ENCODE measurements around the gene WNK1.
"Not testable (repeated sequence)": the region's sequence is repeated elsewhere in the genome, so short reads cannot be mapped to it uniquely, and the experiment has no call there.

WNK1 gene

DNA sequence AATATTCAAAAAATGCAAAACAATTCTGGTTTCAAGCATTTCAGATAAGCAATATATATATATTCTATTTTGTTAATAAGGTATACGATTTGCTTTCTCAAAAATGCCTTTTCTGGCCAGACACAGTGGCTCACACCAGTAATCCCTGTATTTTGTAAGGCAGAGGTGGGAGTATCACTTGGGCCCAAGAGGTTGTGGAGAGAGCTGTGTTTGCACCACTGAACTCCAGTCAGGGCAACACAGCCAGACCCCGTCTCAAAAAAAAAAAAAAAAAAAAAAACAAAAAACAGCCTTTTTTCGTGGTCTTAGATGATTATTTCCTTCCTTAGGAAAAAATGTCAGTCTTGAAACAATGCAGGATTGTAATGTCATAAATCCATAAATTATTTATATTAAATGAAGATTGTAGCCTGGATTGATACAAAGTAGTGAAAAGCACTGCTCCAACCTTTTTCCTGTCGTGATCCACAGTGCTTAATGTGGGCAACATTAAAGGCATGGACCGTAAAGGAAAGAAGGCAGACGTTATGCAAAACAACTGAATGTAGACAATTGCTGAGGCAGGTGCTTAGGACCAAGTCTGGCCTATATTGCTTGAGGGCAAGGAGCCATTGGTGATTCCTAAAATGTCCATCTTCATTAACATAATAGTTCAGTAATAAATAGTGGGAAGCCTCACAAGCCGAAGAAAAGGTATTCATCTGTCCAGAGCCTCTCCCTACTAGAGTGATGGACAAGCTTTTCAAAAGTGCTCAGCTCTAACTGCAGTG is 160.3 kb downstream of the WNK1 start:
- DNase-seq, result no peak

DNA sequence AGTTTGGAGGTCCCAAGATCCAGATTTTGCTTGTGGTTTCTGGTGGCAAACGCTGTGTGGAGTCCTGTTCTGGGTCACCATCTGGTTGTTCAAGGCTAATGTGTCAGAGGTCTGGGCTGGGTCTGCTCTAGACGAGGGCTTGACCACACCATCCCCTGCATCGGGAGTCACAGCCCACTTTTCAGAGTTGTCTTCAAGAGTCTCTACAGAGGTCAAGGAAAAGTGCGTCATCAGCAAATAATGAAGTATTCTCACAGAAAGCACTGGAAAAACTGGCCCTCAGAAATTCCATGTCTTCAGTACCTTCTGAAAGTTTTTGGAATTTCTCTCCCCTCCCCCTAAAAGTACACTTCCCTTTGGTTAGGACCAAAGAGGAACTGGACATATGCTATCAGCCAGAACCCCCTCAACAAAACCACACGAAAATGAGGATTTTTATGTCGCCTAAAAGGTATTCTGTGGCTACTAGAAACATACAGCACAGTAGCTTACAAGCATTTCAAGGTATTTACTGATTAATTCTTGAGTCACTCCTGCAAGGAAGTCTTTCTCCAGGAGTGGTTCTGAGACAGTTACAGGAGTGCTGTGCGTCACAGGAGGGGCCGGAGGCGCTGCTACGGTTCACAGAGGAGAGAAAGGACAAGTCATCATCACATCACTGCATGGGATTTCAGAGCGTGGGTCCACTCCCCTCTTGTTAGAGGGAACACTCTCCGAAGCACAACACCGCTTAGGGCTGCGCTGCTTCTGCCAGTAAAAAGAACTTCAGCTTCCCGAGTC is 161.7 kb downstream of the WNK1 start:
- DNase-seq, result no peak

DNA sequence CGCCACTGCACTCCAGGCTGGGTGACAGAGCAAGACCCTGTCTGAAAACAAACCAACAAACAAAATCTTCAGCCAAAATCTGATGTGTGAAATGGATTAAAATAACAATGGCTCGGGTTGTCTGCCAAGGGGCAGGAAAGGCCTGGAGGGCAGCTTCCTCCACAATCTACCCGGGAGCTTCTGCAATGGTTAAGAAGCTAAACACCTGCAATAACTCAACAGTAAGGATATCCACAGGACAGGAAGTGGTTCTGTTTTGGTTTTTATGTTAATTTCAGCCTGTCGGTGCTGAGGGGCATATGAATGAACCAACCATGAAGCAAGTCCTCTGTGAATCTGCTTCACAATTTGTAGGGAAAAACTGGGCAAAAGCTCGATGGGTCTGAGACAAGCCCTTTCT is 162.7 kb downstream of the WNK1 start:
- peak in 1 of 5 experiments; percentile 34 for DNase-seq

DNA sequence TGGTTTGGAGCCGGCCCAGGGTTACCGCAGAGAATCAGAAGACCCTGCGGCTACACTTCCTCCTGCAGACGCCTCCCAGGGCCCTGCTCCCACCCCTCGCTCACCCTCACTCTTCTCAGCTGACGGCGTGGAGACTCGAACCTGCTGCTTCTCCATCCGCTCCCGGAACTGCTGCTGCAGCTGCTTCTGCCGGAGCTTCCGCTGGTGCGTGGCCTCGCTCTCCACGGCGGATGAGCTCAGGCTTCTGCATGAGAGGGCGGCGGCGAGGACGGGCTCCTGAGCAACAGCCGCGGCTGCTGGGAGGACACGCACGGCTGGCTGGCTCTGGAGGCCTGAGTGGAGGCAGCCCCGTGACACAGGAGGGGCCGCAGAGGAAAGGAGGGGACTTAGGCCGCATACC is 163.9 kb downstream of the WNK1 start:
- DNase-seq, result no peak

DNA sequence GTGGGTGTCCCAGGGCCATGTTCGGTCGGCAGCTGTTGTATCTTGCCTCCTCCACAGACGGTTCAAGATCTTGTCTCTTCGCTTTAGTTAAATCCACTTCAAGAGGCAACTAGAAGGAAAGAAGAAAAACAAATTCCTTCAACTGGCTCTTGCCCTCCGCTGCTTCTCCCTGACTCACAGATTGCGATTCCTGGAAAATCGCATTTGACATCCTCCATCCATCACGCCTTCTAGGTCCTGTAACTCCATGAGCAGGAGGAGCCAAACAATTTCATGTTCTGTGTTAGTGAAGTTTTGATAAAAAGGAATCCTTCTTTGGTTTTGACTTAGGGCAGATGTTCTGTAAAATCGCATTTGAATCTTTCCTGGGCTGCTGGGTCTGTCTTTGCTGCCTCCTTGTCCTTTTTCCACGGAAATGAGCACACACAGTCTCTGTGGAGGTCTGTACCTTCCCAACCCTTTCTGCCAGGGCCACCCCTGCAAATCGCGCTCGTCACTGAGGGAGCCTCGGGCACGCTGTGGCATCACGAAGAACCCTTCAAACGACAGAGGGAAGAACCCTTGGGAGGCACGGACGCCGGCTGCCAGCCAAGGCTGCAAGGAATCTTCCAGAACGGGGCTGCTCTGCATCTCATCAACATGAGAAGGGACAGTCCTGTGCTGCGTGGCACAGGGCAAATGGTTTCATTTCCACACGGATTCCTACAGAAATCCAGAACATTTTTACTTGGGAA is 164.5 kb downstream of the WNK1 start:
- no peak for DNase-seq

DNA sequence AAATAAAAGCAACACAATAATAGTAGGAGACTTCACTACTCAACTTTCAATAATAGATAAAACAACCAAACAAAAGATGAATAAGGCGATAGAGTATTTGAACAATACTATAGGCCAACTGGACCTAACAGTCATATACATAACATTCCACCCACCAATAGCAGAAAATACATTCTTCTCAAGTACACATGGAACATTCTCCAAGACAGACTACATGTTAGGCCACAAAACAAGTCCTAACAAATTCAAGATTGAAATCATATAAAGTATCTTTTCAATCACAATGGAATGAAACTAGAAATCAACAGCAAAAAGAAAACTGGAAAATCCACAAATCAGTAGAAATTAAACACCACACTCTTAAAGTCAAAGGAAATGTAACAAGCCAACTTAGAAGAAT is 168.3 kb downstream of the WNK1 start:
- DNase-seq, result no peak

DNA sequence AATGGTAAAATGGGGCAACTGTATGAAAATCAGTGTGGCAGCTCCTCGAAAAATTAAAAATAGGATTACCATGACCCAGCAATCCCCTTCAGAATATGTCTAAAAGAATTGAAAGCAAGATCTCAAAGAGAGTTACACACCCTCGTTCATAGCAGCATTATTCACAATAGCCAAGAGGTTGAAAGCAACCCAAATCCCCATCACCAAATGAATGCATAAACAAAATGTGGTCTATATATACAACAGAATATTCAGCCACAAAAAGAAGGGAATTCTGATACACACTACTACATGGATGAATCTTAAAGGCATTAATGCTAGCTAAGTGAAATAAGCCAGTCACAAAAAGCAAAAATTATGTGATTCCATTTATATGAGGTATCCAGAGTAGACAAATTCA is 169.9 kb downstream of the WNK1 start:
- no peak for DNase-seq

DNA sequence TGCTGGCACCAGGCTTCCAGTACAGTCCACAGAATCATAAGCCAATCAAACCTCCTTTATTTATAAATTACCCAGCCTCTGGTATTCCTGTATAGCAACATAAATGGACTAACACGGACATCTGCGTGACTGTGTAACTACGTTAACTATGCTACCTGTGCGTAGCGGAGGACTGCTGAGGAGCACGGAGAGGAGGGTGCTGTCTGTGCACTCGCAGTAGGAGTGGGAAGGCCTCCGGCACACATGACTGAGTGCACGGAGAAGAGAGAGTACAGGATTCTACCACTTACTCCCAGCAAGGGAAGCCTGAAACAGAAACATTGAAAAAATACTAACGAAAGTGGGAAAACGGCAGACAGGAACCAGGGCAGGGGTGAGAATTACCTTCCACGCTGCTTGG is 174.3 kb downstream of the WNK1 start:
- DNase-seq, result no peak

DNA sequence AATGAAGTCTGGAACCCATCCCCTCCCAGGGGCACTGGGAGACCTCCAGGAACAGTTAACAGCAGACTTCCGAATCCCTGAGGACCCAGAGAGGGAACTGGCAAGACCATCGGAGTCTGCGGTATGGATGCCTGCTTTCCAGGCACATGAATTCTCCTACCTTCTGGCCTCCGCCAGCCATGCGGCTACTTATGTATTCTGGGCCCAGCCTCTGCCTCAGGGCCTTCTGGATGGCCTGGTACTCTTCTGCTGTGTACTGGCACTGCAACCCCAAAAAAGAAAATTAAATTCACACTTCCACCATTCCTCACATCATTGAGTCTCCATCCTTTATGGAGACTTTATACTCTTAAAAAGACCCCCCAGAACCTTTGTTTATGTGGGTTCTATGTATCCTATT is 178.7 kb downstream of the WNK1 start:
- no peak for DNase-seq

DNA sequence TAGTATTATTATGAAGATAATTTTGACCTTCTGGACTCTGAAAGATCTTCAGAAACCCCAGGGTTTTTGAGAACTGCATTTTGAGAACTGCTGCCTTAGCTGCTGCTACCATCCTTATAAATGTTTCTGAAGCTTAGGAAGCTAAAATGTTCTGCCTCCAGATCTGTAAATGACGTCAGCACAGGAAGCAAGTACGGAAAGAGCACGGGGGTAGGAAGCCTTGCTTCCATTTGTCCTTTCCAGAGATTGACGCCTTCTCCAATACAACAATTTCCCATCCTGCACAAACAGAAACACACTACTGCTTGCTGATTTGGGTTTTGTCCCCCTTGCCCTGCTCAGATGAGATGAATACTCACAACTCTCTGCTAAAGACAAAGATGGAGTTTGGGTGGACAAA is 179.2 kb downstream of the WNK1 start:
- DNase-seq, result no peak

DNA sequence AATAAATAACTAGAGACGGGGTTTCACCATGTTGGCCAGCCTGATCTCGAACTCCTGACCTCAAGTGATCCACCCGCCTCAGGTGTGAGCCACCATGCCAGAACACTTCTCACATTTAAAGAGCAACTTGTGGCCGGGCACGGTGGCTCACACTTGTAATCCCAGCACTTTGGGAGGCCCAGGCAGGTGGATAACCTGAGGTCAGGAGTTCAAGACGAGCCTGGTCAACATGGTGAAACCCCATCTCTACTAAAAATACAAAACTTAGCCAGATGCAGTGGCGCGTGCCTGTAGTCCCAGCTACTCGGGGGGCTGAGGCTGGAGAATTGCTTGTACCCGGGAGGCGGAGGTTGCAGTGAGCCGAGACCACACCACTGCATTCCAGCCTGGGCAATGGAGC is 183.5 kb downstream of the WNK1 start:
- not testable (repeated sequence) for DNase-seq

DNA sequence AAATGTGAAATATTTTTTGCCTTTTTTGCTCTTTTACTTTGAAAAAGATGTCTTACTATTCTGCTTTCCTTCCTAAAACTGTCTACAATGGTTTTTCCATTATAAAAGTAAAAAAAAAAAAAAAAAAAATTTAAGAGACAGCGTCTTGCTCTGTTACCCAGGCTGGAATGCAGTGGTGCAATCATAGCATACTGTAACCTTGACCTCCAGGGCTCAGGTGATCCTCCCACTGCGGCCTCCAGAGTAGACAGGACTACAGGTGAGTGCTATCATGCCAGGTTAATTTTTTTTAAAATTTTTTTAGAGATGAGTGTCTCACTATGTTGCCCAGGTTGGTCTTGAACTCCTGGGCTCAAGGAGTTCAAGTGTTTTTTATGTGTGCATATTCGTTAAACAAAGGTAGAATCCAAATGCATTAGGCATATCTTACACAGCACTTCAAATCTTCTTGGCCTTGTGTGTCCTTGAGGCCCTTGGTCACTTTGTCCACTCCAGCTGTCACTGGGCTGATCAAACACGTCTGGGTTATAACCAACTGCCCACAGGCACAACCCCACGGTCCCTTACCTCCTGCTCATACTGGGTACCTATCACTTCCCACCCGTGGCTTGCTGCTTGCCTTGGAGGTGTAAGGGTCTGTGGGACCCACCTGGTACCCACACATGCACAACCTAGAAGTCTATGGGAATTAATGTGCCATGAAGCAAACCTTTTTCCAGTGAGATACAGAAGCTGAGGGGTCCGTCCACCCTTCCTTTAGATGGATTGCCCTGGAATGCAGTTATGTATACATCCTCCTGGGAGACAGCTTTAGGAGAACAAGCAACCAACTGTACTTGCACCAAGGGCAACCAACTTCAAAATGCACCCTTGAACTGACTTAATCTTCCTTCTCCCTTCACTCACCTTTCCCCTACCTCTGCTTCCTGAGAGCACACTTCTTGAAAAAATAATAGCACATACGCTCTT is 184.3 kb downstream of the WNK1 start:
- no peak for DNase-seq

DNA sequence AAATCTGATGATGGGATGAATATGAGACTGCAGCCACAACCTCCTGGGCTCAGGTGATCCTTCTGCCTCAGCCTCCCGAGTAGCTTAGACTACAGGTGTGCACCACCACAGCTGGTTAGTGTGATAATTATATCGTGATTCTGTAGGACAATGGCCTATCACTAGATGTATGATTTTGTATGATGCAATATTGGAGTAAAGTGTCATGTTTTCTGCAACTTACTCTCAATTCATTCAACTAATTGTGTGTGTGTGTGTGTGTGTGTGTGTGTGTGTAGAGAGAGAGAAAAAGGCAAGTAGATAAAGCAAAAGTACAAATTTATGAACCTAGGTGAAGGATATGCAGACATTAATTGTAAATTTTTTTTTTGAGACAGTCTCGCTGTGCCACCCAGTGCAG is 186.4 kb downstream of the WNK1 start:
- no peak for DNase-seq

DNA sequence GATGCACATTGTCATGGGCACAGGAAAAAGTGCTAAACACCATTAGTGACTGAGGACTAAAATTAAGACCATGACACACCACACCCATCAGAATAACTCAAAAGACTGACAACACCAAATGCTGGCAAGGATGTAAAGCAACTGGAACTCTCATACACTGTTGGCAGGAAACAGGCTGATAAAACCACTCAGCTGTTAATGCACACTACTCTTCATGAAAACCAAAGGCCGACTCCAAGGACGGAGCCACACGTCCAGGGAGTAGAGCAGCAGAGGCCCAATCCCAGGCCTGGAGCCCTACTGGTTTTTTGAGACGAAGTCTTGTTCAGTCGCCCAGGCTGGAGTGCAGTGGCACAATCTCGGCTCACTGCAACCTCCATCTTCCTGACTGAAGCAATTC is 190.7 kb downstream of the WNK1 start:
- no peak for DNase-seq

DNA sequence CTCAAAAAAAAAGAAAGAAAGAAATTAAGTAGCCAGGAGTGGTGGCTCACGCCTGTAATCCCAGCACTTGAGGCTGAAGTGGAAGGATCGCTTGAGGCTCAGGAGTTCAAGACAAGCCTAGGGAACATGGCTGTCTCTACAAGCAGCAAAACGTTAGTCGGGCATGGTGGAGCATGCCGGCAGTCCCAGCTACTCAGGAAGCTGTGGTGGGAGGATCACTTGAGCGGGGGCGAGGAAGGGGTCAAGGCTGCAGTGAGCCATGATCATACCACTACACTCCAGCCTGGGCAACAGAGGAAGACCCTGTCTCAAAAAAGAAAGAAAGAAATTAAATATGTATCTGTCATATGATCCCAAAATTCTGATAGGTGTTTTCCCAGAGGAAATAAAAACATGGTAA is 191.8 kb downstream of the WNK1 start:
- no peak for DNase-seq

DNA sequence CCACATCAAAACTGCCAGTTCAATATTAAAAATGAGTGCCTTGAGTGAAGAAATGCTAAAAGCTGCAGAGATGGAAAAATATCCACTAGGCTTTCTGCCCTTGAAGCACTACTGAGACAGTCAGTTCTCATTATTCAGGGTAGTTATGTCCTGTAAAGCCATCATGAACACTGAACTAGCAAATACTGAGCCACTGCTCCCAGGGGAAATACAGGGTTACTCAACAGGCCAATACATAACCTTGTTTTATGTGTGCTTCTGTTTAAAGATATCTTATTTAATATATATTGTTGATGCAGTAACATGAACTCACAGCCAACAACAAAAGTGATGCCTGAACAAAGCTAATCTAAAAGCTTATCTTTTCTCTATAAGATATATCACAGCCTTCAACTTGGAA is 193.8 kb downstream of the WNK1 start:
- DNase-seq, result no peak

DNA sequence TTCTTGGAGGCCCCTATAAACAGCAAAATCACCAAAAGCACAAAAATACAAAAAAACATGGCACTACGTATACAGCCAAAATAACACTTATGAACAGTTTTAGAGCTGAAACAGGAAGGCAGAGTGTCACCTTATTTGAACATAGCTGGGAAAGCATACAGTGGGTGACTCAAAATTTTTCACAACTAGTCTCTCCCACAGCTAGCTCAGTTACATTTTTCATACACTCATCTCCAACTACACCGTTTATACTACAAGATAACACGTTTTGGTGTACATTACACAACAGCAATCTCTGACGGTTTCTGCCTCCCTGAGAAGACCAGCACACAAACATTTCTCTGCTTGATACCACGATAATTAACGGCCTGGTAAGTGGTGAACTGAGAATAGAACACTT is 194.3 kb downstream of the WNK1 start:
- peak in 1 of 5 experiments; percentile 39 for DNase-seq

DNA sequence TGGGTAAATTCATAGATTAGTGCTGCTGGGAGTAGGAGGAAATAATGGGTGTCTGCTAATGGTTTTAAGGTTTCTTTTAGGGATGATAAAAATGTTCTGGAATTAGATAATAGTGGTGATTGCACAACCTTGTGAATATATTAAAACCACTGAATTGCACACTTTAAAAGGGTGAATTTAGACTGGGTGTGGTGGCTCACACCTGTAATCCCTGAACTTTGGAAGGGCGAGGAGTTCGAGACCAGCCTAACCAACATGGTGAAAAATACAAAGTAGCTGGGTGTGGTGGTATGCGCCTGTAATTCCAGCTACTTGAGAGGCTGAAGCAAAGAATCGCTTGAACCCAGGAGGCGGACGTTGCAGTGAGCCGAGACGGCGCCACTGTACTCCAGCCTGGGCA is 195.9 kb downstream of the WNK1 start:
- no peak for DNase-seq

DNA sequence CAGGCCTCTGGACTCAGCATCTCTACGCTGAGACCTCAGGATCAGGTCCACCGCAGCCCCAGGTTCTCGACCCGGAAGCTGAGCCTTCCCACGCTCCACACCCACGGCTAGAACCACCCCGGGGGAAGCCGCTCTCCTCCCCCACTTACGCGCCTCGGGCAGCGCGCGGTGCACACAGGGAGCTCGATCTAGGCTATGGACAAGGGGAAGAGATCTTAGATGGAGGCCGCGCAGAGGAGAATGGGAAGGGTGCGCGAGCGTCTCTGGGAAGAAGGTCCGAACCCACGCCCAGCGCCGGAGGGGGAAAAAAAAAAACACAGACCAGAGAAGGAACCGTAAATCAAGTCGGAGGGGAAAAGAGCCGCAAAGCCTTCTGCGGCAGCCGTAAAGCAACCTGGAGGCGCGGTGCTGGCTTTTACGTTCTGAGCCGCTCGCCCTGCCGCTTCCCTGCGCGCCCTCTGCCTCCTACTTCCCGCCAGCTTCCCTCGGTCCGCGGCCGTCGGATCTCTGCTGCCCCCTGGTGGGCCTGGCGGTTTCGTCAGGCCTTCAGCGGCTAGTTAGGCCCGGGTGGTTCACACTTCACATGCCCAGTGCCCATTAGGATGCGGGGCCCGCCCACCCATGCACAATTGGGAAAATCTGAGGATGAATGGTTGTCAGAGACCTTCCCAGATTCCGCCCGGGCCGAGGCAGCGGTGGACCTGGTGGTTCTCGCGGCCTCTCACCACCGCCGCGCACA is 197.2 kb downstream of the WNK1 start, which contains the start of gene RAD52:
Gene RAD52, minus strand, starts transcription at position 242 of the 739 bp plus-strand sequence. CDS start 16,636 bp downstream, outside the sequence.
- peak; percentile 93 to 99 (median 94) for DNase-seq

DNA sequence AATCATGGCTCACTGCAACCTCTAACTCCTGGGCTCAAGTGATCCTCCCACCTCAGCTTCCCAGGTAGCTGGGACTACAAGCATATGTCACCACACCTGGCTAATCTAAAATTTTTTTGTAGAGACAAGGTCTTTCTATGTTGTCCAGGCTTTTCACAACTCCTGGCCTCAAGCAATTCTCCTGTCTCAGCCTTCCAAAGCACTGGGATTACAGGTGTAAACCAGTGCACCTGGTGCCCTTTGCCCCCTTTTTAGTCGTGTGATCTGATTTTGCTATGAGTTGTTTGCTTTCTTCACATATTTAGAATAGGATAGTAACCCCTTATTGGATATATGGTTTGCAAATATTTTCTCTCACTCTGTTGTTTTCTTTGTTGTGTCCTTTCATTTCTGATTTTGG is 198.8 kb downstream of the WNK1 start:
- no peak for DNase-seq

DNA sequence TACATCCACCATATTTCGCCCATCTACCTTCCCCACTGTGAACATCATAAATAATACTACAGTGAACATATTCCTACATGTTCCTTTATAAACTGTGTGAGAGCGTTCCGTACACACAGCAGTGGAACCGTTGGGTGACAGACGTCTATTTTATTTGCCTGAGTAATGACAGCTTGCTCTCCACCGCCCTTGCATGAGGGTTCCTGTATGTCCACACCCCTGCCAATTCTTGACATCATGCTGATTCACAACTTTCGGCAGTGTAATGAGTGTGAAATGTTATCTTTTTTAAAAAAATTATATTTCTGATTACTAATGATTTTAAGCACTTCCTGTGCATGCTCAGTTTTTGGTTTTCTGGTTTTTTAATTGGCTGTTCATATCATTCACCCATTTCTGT is 201.4 kb downstream of the WNK1 start:
- peak in 1 of 5 experiments; percentile 25 for DNase-seq

DNA sequence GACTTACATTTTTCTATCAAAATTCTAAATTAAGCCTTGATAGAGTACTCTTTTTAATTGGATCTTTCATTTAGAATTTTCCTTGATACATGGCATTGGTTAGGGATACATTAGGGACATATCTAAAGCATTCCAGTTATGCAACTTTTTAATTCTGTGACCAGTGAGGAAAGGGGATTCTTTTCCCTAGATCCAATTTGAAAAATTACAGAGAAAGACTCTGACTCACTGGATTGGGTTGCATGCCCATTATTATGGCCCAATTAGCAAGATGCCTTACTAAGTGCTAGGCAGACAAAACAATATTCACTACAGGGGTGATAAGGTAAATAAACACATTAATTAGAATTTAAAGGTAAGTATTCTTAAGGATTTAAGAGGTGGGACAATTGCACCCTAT is 202.4 kb downstream of the WNK1 start:
- DNase-seq, result no peak
